ENCODE measurements around the gene WNT11.

WNT11 gene

GRCh38 chr11:76237000-76237649, 30.8 kb upstream of the WNT11 start:
- DNase-seq: no peak

GRCh38 chr11:76236092-76236999, 30.0 kb upstream of the WNT11 start:
- DNase-seq: peak; percentile 84

DNA sequence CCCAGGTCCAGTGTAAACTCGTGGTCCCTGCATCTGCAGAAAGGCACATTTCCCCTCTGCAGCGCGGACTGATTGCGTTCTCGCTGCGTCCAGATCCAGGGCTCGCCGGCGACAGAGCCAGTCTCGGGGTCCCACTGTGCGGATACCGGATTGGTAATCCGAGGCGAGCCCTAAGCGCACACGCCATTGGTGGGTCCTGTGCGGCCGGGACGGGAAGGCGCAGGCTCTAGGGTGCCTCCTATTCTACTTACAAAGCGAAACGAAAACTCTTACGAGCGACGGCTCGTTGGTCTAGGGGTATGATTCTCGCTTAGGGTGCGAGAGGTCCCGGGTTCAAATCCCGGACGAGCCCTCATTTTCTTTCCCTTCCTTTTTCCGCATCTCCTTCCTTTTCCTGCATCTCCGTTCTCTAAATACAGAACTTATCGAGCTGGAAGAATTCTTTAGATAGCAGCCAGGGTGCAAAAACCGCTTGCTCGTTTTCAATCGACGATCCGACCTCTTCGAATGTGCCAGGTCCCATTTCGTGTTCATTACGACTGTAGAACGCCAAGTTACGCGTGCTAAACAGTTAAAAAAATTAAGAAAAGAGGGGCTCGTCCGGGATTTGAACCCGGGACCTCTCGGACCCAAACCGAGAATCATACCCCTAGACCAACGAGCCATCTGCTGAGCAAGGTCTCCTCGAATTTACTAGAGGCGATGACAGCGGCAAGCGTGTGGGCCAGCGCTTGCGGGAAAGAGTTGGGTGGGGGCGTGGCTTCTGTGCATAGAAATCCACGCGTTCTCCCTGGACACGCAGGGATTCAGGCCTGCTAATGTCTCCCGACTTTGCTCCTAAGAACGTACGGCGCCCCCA, 29.2 kb upstream of the WNT11 start:
- no peak for DNase-seq

GRCh38 chr11:76234416-76235232, 28.3 kb upstream of the WNT11 start:
- no peak for DNase-seq

DNA sequence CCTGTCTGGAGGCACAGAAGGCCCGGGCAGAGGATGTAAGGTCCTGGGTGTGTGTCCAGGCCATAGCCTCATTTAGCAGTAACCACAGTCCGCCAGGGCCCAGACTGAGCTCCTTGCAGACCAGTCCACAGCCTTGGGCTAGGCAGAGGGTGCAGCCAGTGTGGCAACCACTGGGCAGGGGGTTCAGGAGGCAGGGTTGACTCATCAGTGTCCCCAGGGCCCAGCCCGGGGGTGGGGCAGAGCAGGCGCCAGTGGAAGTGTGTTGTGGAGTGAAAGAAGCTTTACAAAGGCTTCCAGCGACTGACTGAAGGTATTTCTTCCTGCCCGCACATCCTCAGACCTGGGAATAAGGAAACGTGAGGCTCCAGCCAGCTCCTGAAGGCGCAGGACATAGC, 27.7 kb upstream of the WNT11 start:
- DNase-seq: no peak

GRCh38 chr11:76233196-76233921, 27.1 kb upstream of the WNT11 start:
- DNase-seq: no peak

DNA sequence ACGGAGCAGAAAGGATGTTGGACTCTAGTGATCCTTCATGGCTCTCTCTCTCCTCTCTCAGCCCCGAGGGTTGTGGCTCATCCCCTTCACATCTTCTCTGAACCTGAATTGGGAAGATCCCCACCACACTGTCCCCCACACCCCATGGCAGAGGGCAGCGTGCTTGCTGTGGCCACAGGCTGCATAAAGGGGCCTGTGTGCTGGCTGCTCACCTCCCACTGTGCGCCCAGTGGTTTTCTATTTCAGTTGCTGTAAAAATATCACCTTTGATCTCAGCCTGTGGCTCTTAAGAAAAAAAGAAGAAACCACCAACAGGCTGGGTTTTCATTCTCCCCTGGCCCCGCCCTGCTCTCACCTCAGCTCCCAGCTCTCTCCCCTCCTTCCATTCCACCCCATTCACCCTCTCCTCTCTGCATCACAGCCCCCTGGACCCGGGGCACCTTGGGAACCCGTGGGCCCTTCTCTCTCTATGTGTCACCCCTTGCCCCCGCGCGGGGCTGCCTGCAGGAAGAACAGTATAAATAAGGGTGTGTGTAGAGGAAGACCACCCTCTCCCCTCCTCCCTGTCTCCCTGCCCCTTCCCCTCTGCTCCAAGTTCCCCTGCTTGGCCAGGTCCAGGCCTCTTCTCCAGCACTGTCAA, 25.8 kb upstream of the WNT11 start:
- DNase-seq: no peak

GRCh38 chr11:76231121-76231738, 24.9 kb upstream of the WNT11 start:
- no peak for DNase-seq

DNA sequence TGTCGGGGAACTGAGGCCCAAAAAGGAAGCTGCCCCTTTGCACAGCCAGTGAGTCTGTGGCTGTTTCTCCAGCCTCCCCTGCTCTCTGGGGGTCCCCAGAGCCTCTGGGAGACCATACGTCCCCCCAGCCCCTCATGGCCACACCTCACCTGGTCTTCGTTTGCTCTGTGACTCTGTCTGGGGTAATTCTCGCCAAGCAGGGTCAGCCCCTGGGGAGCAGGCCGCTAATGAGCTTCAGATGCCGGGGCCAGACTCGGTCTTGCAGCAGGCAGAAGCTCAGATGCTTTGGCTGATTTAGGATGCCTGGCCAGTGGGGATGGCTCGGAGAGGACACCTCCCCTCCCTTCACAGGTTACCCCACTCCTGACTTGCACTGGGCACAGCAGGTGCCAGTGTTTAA, 24.1 kb upstream of the WNT11 start:
- no peak for DNase-seq

DNA sequence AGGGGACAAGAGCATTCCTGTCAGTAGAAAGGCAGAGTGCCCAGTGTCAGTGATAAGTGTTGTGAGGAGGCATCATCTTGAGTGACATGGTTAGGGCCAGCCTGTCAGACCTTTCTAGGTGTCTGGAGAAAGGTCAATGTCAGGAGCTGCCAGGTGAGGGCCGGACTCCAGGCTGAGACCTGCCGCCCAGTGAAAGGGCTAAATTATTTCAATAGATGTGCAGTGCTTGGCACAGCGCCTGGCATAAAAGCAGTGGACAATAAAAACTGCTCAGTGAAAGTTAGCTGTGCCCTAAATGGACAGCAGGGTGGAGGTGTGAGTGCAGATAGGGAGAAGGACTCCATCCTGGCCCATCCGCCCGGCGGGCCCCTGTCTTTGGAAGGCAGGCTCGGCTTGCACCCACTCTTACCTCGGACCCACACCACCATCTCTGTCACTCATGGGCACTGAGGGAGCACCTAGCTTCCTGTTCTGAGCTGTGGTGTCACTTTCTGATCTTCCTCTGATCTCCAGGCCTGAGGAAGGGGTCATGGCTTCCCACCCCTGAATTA, 23.5 kb upstream of the WNT11 start:
- DNase-seq: no peak

DNA sequence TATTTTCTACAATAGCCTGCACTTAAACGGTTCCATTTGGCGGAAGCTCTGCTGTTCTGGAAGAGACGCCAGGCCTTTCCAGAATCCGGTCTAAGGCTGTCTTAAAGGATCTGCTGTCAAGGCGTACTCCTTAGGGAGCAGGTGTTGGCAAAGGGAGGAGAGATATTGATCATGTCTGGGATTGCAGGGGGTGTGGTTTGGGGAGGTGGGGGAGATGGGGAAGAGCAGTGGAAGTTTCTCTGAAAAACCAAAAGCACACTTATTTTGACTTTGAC, 22.5 kb upstream of the WNT11 start:
- DNase-seq: no peak

DNA sequence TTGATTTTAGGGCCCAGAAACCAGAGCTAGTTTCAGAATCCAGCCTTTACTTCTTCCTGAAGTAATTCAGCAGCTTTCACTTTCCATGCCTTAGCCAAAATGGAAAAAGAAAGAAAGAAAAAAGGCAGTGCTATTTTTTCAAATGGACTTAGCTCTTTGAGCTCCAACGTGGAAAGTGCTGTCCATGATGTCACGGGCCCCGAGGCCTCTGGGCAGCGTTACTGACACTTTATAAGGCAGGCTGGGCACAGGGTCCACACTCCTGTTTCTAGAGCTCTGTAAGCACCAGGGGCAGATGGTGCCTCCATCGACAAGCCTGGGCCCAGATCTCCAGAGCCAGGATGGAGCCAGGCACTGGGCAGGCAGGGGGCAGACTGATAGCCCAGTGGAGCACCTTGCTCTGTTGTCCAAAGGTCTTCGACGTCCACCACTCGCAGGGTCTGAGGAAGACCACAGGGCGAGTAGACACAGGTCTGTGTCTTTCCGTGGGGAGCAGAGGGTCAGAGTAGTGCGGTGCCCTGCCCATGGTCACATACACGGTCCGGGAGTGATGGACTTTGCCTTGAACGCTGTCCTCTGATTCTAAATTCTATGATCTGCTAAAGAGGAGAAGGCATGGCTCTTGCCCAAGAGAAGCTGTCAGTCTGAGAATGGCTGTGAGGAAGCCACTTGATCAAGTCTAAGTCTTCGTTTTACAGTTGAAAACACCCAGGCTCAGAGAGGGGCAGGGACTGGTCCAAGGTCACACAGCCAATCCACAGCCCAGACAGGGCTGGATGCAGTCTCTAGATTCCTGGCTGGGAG, 22.0 kb upstream of the WNT11 start:
- no peak for DNase-seq

DNA sequence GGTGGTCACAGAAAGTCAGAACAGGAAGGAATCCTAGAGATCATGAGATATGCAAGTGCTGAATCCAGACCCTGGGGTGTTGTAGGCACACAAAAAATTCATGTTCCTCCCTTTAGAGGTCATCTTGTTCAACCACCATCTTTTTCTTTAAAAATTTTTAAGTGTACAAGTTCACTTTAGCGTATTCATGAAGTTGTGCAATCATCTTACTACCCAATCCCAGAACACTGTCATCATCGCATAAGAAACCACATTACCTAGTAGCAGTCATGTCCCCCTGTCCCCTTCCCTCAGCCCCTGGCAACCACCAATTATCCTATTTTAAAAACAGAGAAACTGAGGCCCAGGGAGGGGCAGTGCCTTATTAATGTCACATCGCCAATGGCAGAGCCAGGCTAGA, 20.3 kb upstream of the WNT11 start:
- no peak for DNase-seq

DNA sequence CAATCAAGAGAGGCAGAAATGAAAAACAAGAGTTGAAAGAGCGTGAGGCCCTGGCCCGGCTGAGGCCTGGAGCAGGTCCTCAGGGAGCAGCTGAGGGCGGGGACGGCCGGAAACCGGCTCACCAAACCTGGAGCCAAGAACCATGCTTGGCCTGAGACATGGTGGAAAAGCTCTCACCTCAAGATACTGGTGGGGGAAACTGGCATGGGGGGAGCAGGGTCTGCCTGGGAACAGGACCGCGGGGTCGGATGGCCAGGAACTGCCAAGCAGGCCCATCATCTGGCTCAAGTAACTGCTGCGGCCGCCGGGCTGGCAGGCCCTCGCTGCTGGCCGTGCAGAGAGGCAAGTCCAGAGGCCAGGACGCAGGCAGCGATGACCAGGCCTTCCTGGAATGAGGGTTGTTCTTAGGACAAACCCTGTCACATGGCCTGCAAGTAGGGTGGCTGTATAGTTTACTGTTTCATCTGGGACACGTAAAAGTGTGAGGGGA, 18.9 kb upstream of the WNT11 start:
- no peak for DNase-seq

GRCh38 chr11:76224461-76225121, 18.3 kb upstream of the WNT11 start:
- DNase-seq: no peak

GRCh38 chr11:76221365-76221764, 15.1 kb upstream of the WNT11 start:
- no peak for DNase-seq

DNA sequence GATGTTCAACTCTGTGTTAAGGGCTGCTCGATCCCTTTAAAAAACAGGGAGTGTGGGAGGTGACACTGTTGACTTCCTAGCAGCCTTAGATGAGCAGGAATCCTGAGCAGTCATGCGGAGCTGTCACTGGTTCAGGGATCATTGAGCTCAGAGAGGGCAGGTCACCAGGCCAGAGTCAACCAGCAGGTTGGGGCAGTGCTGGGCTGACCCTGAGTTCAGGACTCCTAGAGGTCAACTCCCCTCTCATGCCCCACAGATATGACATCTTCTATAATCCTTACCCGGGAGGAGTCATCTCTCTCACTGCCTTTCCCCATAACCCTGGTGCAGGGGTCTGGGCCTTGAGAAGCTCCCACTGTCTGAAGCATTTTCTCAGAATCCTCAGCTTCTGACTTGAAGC, 12.9 kb upstream of the WNT11 start:
- no peak for DNase-seq

- no peak for DNase-seq
Observed at GRCh38 chr11:76218449-76219178, 12.3 kb upstream of the WNT11 start.
